Measurements from ENCODE around the gene DMBX1. TPM values are rescaled to one million over a fixed set of nuclear protein-coding genes. Genes with fewer than 3 reads are reported as not detected.

The DMBX1 gene
- total and polyA plus RNA-seq, 2 of the 13 experiments (the other 11 are each of a cell fraction or from before 2014, with no cell fraction given): not detected

GRCh38 chr1:46440478-46440877 lies 49.2 kb upstream of the DMBX1 start (continued):
- TF ChIP-seq ZBTB40 (IDR thresholded peaks at IDR 0.05): no peak
- no peak for TF ChIP-seq ZBTB40 (CRISPR knock-in tag; IDR thresholded peaks at IDR 0.05)
- no peak for TF ChIP-seq RFXAP (CRISPR knock-in tag; IDR thresholded peaks at IDR 0.05; ENCODE audit: borderline replicate concordance)
